ENCODE data around the gene MRPS9. TPM values are rescaled to one million over a fixed set of nuclear protein-coding genes. Genes with fewer than 3 reads are reported as not detected.

The MRPS9 gene
- total and polyA plus RNA-seq, 2 experiments from 2014 or later, result 64.7 to 78.9 TPM

DNA sequence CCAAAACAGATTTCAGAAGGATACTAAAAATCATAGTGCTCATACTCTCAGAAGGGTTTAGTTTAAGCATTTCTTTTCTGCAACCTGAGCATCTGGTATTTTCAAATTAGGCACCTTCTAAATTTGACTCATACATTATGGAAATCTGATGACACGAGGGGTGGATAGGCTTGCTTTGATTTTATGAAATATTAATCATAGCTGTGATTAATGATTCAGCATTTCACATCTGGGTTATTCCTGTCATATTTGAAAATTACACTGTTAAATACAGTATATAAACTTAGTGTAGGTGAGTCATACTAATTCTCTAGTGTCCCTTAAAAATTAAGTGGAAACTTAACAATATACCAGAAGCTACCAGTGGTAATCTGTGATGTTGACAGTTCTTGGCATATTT is 47.7 kb downstream of the MRPS9 start:
- no peak overlapping the region for H3K4me3 ChIP-seq
- H2AFZ ChIP-seq, result no peak overlapping the region
- ATAC-seq (no peak), DNase-seq (ENCODE audit: low spot score) (no peak)
- H3K9me3 Mint-ChIP-seq, result no peaks in the 10 kb centered on the region
- H3K9me2 ChIP-seq (ENCODE audit: insufficient read depth), result no peaks in the 10 kb centered on the region
- no peak for TF ChIP-seq CTCF (conservative IDR thresholded peaks at IDR 0.05; ENCODE audit: low read depth in 2 of 2)
- no peak for TF ChIP-seq POLR2AphosphoS5 (IDR thresholded peaks at IDR 0.05; ENCODE audit: low read depth)
- TF ChIP-seq NANOG (IDR thresholded peaks at IDR 0.05; ENCODE audit: borderline replicate concordance), result no peak
- TF ChIP-seq, protein P1, sequence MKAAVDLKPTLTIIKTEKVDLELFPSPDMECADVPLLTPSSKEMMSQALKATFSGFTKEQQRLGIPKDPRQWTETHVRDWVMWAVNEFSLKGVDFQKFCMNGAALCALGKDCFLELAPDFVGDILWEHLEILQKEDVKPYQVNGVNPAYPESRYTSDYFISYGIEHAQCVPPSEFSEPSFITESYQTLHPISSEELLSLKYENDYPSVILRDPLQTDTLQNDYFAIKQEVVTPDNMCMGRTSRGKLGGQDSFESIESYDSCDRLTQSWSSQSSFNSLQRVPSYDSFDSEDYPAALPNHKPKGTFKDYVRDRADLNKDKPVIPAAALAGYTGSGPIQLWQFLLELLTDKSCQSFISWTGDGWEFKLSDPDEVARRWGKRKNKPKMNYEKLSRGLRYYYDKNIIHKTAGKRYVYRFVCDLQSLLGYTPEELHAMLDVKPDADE (IDR thresholded peaks at IDR 0.05), result no peak
- TF ChIP-seq EZH2 (IDR thresholded peaks at IDR 0.05; ENCODE audit: low read depth, unreplicated experiment), result no peak
- no peak for TF ChIP-seq STAT1 (IDR thresholded peaks at IDR 0.05; ENCODE audit: unreplicated experiment)
- TF ChIP-seq ZNF331 (CRISPR knock-in tag; IDR thresholded peaks at IDR 0.05; ENCODE audit: low read depth), result no peak
- TF ChIP-seq ZNF114 (CRISPR knock-in tag; IDR thresholded peaks at IDR 0.05), result no peak
- no peak for TF ChIP-seq EZH2phosphoT487 (IDR thresholded peaks at IDR 0.05; ENCODE audit: unreplicated experiment)
- H3K4me2 ChIP-seq, result no peak overlapping the region
- H3K36me3 Mint-ChIP-seq (ENCODE audit: low read depth), result no peaks in the 10 kb centered on the region
- peaks cover 10% of the 10 kb centered on the region for H3K4me1 Mint-ChIP-seq
- H3F3A ChIP-seq (replicated peaks; ENCODE audit: low read depth), result no peaks in the 10 kb centered on the region
- peaks cover 3% of the 10 kb centered on the region; the same call in 1 of the 2 replicates for H4K20me1 ChIP-seq (replicated peaks; ENCODE audit: insufficient read depth)
- no peak overlapping the region for H3K27ac ChIP-seq (ENCODE audit: low read depth)
- no peaks in the 10 kb centered on the region for H3K36me3 ChIP-seq (ENCODE audit: insufficient read depth)
- H3K27me3 ChIP-seq (ENCODE audit: insufficient read depth), result no peaks in the 10 kb centered on the region
- H3K27me3 Mint-ChIP-seq (ENCODE audit: insufficient read depth, low read depth, poor library complexity), result no peaks in the 10 kb centered on the region
- H3K27ac Mint-ChIP-seq, result no peak overlapping the region
- H3K79me2 ChIP-seq (replicated peaks; ENCODE audit: insufficient read depth), result no peaks in the 10 kb centered on the region
- no peak overlapping the region for H3K4me3 Mint-ChIP-seq
- H3K4me1 ChIP-seq (ENCODE audit: insufficient read depth), result peaks cover 11% of the 10 kb centered on the region

GRCh38 chr2:105087273-105087672 is 49.4 kb downstream of the MRPS9 start:
- ATAC-seq (no peak), DNase-seq (ENCODE audit: low spot score) (no peak)
- Histone ChIP-seq H3K9me2 (ENCODE audit: insufficient read depth) (no peaks in the 10 kb centered on the region), H3K27me3 (ENCODE audit: insufficient read depth) (no peaks in the 10 kb centered on the region), H3F3A (replicated peaks; ENCODE audit: low read depth) (no peaks in the 10 kb centered on the region), H3K27ac (ENCODE audit: low read depth) (no peak overlapping the region), H4K20me1 (replicated peaks; ENCODE audit: insufficient read depth) (no peaks in the 10 kb centered on the region; the same call in 1 of the 2 replicates), H3K79me2 (replicated peaks; ENCODE audit: insufficient read depth) (no peaks in the 10 kb centered on the region), H3K4me2 (no peak overlapping the region), H3K36me3 (ENCODE audit: insufficient read depth) (no peaks in the 10 kb centered on the region), H2AFZ (no peak overlapping the region), H3K4me3 (no peak overlapping the region), H3K4me1 (ENCODE audit: insufficient read depth) (no peaks in the 10 kb centered on the region)
- H3K27me3 Mint-ChIP-seq (ENCODE audit: insufficient read depth, low read depth, poor library complexity), result no peaks in the 10 kb centered on the region
- TF ChIP-seq, protein P2, sequence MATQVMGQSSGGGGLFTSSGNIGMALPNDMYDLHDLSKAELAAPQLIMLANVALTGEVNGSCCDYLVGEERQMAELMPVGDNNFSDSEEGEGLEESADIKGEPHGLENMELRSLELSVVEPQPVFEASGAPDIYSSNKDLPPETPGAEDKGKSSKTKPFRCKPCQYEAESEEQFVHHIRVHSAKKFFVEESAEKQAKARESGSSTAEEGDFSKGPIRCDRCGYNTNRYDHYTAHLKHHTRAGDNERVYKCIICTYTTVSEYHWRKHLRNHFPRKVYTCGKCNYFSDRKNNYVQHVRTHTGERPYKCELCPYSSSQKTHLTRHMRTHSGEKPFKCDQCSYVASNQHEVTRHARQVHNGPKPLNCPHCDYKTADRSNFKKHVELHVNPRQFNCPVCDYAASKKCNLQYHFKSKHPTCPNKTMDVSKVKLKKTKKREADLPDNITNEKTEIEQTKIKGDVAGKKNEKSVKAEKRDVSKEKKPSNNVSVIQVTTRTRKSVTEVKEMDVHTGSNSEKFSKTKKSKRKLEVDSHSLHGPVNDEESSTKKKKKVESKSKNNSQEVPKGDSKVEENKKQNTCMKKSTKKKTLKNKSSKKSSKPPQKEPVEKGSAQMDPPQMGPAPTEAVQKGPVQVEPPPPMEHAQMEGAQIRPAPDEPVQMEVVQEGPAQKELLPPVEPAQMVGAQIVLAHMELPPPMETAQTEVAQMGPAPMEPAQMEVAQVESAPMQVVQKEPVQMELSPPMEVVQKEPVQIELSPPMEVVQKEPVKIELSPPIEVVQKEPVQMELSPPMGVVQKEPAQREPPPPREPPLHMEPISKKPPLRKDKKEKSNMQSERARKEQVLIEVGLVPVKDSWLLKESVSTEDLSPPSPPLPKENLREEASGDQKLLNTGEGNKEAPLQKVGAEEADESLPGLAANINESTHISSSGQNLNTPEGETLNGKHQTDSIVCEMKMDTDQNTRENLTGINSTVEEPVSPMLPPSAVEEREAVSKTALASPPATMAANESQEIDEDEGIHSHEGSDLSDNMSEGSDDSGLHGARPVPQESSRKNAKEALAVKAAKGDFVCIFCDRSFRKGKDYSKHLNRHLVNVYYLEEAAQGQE (IDR thresholded peaks at IDR 0.05; ENCODE audit: unreplicated experiment), result no peak
- TF ChIP-seq ZNF114 (CRISPR knock-in tag; IDR thresholded peaks at IDR 0.05) (no peak), STAT1 (IDR thresholded peaks at IDR 0.05; ENCODE audit: unreplicated experiment) (no peak), CTCF (conservative IDR thresholded peaks at IDR 0.05; ENCODE audit: low read depth in 2 of 2) (no peak), ZNF331 (CRISPR knock-in tag; IDR thresholded peaks at IDR 0.05; ENCODE audit: low read depth) (no peak), EZH2phosphoT487 (IDR thresholded peaks at IDR 0.05; ENCODE audit: unreplicated experiment) (no peak)
- TF ChIP-seq, protein P1 (IDR thresholded peaks at IDR 0.05), result no peak
- no peak overlapping the region for H3K4me3 Mint-ChIP-seq
- H3K4me1 Mint-ChIP-seq, result no peaks in the 10 kb centered on the region
- no peaks in the 10 kb centered on the region for H3K9me3 Mint-ChIP-seq
- peaks cover 3% of the 10 kb centered on the region; the same call in 2 of the 3 replicates for H3K36me3 Mint-ChIP-seq (ENCODE audit: low read depth)
- no peak overlapping the region for H3K27ac Mint-ChIP-seq

Data from GM23338 (cell line).